Suprapubic skin (tissue), 4 donors: ENCODE data around the gene TSPAN14. TPM values are rescaled to one million over a fixed set of nuclear protein-coding genes. Genes with fewer than 3 reads are reported as not detected.

Source experiments
- DNase-seq, 2 donors: peaks; one replicate each; pipeline ENCODE4 v3.0.0-alpha.2; 2019; ENCODE audit warnings: low spot score in 2 of 2
- H3K27ac ChIP-seq: fragments of 200-600 bp; sonication (generic); one replicate; pipeline ENCODE4 v1.5.1; 2019
- H3K27me3 ChIP-seq: fragments of 200-600 bp; sonication (generic); one replicate; pipeline ENCODE4 v1.5.1; 2019
- H3K36me3 ChIP-seq: fragments of 200-600 bp; sonication (generic); one replicate; pipeline ENCODE4 v1.5.1; 2019
- H3K4me1 ChIP-seq: fragments of 200-600 bp; sonication (generic); one replicate; pipeline ENCODE4 v1.5.1; 2019
- H3K4me3 ChIP-seq: fragments of 200-600 bp; sonication (generic); one replicate; pipeline ENCODE4 v1.5.1; 2019; ENCODE audit warnings: mild to moderate bottlenecking
- H3K9me3 ChIP-seq: fragments of 200-600 bp; sonication (generic); one replicate; pipeline ENCODE4 v1.5.1; 2019
- CTCF ChIP-seq, 2 donors: fragments of 200-600 bp in 1 of 2; fragments of 450-650 bp in 1 of 2; sonication (generic) in 1 of 2; IDR thresholded peaks; one replicate each; pipeline ENCODE4 v1.5.1; 2016 to 2019; ENCODE audit warnings: antibody characterized with exemption in 2 of 2, mild to moderate bottlenecking in 1 of 2, moderate library complexity in 1 of 2
- EP300 ChIP-seq: sonication (generic); formaldehyde crosslinking; IDR thresholded peaks from one replicate; pipeline ENCODE4 v1.6.1; 2017; ENCODE audit warnings: antibody characterized with exemption
- POLR2A ChIP-seq, 2 donors: fragments of 450-650 bp; IDR thresholded peaks; one replicate each; pipeline ENCODE4 v1.6.1; 2017; ENCODE audit warnings: antibody characterized with exemption in 2 of 2, mild to moderate bottlenecking in 2 of 2, moderate library complexity in 2 of 2
- POLR2AphosphoS5 ChIP-seq, 3 donors: sonication (generic); formaldehyde crosslinking; IDR thresholded peaks; one replicate each; pipeline ENCODE4 v1.6.1; 2017; ENCODE audit warnings: antibody characterized with exemption in 3 of 3
- WGBS: methylation state at CpG from one replicate; pipeline ENCODE4 v1.1.5; 2018; 5-methylcytosine and 5-hydroxymethylcytosine counted together
- total RNA-seq, 4 donors: library from RNA; depleted of rRNA; stranded (reverse); fragments of >200 nt; gene quantifications; one replicate each; pipeline ENCODE4 v1.1.0, GENCODE V29; 2016

TSPAN14 gene
- total RNA-seq, 4 donors from 2014 or later = 99.7 to 145 (median 122) TPM

GRCh38 chr10:80461208-80462183, 7.4 kb downstream of the TSPAN14 start:
- Histone ChIP-seq H3K27ac (peak overlapping the region; percentile 88), H3K4me1 (peaks cover 100% of the 10 kb centered on the region), H3K27me3 (no peaks in the 10 kb centered on the region), H3K9me3 (no peaks in the 10 kb centered on the region), H3K4me3 (peak overlapping the region; percentile 92), H3K36me3 (no peaks in the 10 kb centered on the region)
- 35% methylated on average over 8 of the region's 8 CpGs for WGBS
- peak in 1 of 2 donors; percentile 86 for DNase-seq
- no peak for TF ChIP-seq POLR2A (IDR thresholded peaks at IDR 0.05)
- TF ChIP-seq EP300 = no peak
- no peak for TF ChIP-seq CTCF (IDR thresholded peaks at IDR 0.05)
- no peak for TF ChIP-seq POLR2AphosphoS5 (IDR thresholded peaks at IDR 0.05)

GRCh38 chr10:80462299-80462980, 8.3 kb downstream of the TSPAN14 start:
- TF ChIP-seq CTCF (IDR thresholded peaks at IDR 0.05) (no peak), POLR2AphosphoS5 (IDR thresholded peaks at IDR 0.05) (no peak), POLR2A (IDR thresholded peaks at IDR 0.05) (no peak), EP300 (no peak)
- DNase-seq = no peak
- no peaks in the 10 kb centered on the region for H3K27me3 ChIP-seq
- 48% methylated on average over 7 of the region's 7 CpGs for WGBS
- peaks cover 100% of the 10 kb centered on the region for H3K4me1 ChIP-seq
- peak overlapping the region; percentile 88 for H3K27ac ChIP-seq
- H3K9me3 ChIP-seq = no peaks in the 10 kb centered on the region
- H3K4me3 ChIP-seq = peak overlapping the region; percentile 18
- H3K36me3 ChIP-seq = no peaks in the 10 kb centered on the region

- Histone ChIP-seq H3K9me3 (no peaks in the 10 kb centered on the region), H3K4me1 (peaks cover 100% of the 10 kb centered on the region), H3K4me3 (peak overlapping the region; percentile 18), H3K36me3 (no peaks in the 10 kb centered on the region), H3K27ac (peak overlapping the region; percentile 88), H3K27me3 (no peaks in the 10 kb centered on the region)
- WGBS = 20% methylated on average over 5 of the region's 5 CpGs
- TF ChIP-seq EP300 (no peak), POLR2AphosphoS5 (IDR thresholded peaks at IDR 0.05) (no peak), CTCF (IDR thresholded peaks at IDR 0.05) (no peak)
- DNase-seq = no peak
Measured at GRCh38 chr10:80462981-80463741, 9.1 kb downstream of the TSPAN14 start.

- H3K4me3 ChIP-seq = no peak overlapping the region
- TF ChIP-seq POLR2A (IDR thresholded peaks at IDR 0.05) (no peak), POLR2AphosphoS5 (IDR thresholded peaks at IDR 0.05) (no peak), EP300 (no peak), CTCF (IDR thresholded peaks at IDR 0.05) (no peak)
- H3K27ac ChIP-seq = peak overlapping the region; percentile 88
- H3K9me3 ChIP-seq = no peaks in the 10 kb centered on the region
- DNase-seq = no peak
- no peaks in the 10 kb centered on the region for H3K36me3 ChIP-seq
- peaks cover 100% of the 10 kb centered on the region for H3K4me1 ChIP-seq
- 68% methylated on average over 9 of the region's 10 CpGs for WGBS
- no peaks in the 10 kb centered on the region for H3K27me3 ChIP-seq
Measured at GRCh38 chr10:80463868-80464267, 9.8 kb downstream of the TSPAN14 start.
